Left hindlimb (tissue), 1 donor: ENCODE results near the gene SYNPO.
A peak's percentile ranks its signal among the peaks of the same experiment; 100 is the strongest.

Experiments
- DNase-seq: peaks from one replicate; pipeline ENCODE4 v3.0.0-alpha.2; 2018

SYNPO gene

DNA sequence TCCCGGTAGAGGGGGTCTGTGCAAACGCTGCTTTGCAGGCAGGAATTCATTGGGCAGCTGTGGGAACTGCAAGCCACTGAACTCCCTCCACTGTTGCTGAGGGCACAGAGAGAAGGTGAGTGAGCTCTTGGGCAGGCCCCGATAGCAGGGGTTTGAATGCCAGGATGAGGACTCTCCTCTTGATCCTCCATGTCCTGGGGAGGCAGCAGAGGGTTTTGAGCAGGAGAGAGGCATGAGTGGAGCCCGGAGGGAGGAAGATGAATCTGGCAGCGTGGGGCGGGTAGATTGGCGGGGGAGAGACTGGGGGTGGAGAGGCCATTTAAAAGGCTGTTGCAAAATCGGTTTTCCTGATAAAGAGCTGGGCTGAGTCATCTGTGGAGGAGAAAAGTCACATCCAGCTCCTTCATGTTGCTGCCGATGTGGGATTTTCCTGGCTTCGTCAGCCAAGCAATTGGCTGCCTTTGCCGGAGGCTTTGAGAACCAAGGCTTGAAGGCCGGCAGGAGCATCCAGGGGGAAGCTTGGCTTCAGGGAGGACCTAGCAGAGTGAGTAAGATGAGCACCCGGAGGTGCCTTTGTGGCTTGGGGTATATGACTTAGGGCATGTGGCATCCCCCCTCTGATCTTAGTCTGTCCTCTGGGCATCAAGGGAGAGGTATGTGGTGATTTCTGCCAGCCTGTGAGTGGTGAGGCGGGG, at the start of gene SYNPO:
SYNPO (plus strand) TSS at position 350 of the 695 bp plus-strand sequence. CDS start 7,616 bp downstream, outside the sequence.
- peak; percentile 74 for DNase-seq

GRCh38 chr5:150590979-150591695, 49.3 kb upstream of the SYNPO start:
- DNase-seq: peak; percentile 87

DNA sequence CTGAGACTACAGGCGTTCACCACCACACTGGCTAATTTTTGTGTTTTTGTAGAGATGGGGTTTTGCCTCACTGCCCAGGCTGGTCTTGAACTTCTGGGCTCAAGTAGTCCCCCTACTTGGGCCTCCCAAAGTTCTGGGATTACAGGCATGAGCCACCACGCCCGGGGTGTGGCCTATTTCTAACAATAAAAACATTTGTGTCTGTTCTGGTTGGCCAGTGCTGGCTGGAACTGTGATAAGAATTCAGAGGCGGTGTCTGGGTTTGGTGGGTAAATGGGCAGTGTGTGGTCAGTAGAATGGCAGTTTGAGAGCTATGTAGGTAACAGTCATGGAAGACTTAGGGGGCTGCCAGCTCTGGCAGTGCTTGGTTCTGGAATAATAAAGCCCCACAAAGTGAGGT, 46.9 kb upstream of the SYNPO start:
- no peak for DNase-seq

GRCh38 chr5:150593996-150594395, 46.5 kb upstream of the SYNPO start:
- DNase-seq: no peak

DNA sequence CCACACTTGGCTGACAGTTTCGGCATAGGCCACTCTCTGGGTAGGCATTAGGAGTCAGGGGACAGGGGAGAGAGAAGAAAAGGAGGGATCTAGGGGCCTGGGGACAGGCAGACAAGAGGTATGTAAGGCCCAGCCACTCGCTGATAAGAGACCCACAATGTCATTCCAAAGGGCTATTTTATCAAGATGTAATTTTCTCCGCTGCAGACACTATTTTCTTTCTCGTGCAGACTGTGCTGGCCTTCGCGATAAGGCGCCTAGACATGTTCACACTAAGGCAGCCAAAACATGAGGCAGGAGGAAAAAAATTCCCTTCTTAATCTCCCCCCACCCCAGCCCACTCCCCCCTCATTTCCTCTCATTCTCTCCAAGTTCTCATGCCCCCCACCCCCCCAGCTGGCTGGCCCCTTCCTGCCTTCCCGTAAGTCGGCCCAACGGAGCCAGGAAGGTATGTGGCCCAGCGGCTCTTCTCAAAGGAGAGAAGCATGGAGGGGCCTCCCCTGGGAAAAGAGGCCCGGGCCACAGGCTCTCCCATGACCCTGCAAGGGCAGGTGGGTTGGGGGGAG, 44.9 kb upstream of the SYNPO start:
- no peak for DNase-seq

GRCh38 chr5:150596313-150596712, 44.1 kb upstream of the SYNPO start:
- DNase-seq: no peak

DNA sequence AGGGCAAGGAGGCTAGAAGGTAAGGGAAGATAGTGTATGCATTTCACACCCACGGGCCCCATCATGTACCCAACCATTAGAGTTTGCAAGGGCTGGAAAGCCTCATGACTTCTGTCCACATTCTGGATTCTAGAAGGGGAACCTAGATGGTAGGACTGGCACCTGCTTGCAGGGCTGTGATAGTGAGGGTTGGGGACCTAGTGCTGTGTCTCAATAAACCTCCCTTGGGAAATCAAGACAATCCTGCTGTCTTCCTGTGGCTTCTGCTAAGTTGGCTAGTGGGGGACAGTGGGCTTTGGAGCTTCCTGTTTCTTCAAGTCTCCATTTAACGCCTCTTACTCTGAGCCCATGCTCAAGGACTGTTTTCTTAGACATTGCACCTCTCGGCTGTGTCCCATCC, 43.6 kb upstream of the SYNPO start:
- DNase-seq: no peak

GRCh38 chr5:150598006-150598405, 42.5 kb upstream of the SYNPO start:
- DNase-seq: peak; percentile 59

GRCh38 chr5:150598821-150599273, 41.6 kb upstream of the SYNPO start:
- peak; percentile 29 for DNase-seq

DNA sequence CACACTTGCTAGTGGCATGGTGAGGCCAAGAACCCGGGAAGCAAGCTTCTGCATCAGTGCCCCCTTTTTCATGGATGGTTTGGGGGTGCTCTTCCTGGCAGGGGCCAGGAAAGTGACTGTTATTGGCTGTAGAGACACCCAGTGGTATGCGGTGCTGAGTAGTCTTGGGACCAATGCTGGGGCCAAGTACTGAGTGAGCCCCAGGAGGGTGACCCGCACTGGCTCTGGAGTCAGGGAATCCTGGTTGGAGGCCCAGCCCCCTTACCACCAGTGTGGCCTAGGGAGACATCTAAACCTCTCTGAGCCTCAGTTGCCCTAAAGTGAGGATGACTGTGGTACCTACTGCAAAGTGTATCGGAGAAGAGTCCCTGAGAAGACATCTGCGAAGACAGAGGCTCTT, 41.2 kb upstream of the SYNPO start:
- peak; percentile 21 for DNase-seq

- DNase-seq: peak; percentile 88
Observed at GRCh38 chr5:150599917-150600511, 40.4 kb upstream of the SYNPO start.

DNA sequence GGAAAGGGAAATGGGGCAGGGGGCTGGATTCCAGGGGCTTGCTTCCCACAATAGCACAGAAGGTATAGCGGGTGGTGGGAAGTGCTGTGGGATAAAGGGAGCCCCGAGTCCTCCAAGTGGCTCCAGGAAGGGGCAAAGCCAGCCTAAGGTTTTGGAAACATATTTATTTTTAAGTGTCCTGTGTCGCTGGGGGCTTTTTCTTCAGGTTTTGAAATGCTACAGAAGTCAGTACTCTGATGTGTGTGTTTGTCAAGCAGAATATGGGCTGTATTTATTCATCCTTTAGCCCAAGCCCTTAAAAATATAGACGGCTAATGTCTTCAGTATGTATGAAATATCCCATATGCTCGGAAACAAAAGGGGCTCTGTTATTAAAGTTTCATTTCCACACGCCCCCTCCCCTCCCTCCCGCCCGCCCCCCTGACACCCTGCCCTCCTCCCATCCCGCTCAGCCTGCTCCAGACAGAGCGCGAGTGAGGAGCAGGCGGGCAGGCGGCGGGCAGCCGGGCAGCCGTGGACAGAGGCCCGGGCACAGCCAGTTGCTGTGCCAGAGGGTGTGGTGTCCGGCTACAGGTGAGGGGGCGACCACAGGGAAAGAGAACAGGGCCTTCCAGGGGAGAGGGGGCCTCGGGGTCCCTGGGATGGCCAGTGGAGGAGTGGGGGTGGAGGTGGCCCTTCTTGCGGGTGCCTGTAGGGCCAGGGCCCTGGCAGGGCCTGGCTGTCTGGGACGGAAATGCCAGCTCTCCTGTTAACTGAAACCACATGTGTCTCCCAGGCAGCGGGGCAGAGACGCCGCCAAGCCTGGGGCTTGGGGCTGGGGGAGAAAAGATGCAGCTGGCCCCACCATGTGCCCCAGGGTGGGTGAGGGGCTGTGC, 39.6 kb upstream of the SYNPO start:
- DNase-seq: peak; percentile 79

GRCh38 chr5:150601491-150602345, 38.7 kb upstream of the SYNPO start:
- no peak for DNase-seq

DNA sequence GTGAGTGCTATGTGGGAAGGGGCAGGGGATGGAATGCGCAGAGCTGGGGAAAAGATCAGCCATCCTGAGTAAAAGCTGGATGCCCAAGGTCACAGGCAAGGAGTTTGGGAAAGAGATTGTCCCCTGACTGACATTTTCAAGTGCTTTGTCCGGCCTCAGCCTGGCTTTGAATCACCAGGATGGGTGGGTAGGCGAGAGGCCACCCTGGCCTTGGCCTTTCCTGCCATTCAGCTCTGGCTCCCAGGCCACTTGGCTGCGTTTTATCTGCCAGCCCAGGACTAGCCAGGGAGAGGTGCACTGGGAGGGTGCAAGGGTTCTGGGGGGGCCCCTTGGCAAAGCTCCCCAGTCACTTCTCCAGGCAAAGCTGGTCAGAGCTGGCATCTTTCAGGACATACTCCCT, 37.4 kb upstream of the SYNPO start:
- DNase-seq: peak; percentile 37

DNA sequence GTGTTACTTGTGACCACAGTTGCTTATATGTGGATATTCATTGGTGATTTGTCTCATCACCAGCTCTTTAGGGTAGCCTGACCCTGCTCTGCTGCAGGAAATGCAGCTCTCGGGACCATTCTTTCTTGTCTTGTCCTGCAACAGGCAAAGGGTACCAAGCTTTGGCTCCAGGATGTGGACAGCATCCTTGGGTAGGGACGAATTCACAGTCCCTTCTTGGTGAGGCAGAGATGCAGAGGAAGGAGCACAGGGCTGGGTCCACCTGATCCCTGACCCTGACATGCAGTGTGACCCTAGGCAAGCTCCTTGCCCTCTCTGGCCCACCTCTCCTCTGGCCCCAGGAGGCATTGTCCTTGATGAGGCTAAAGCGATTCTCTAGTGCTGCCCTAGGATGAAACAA, 37.0 kb upstream of the SYNPO start:
- DNase-seq: no peak

DNA sequence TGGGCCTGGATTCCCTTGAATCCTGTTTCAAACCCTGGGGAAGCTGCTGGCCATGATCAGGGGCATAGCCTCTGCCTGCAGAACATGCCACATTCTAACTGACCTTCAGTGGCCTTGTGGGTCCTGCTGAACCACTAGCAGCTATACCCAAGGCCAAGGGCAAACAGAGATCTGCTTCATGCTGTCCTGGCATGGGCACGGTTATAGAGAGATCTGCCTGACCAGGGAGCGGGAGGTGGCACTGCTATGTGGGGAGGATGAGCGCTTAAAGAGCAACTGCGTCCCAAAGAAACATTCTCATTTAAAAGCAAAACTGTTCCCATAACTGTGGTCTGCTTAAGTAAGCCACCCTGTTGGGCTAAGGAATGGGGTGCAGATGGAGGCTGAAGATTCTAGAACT, 36.5 kb upstream of the SYNPO start:
- no peak for DNase-seq

DNA sequence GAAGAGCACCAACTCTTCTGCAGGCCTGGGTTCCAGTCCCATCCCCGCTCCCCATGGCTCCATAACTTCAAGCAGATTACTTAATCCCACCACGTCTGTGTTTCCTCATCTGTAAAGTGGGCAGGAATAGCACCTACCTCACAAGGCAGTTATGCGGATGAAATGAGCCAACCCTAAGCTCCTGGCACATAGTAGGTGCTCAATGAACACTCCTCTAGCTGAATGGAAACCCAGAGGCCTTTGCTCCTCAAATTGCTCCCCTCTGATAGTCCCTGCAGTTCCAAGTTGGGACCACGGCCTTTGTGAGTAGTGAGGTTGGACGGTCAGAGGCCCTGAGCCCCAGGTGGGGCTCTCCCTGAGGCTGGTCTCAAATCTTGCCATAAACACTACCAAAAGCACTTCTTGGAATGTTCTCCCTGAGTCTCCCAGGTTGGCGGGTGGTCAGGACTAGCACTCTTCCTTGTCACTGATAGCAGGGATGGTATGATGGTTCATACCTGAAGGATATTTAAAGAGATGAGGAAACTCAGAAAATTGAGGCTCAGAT, 35.5 kb upstream of the SYNPO start:
- peak; percentile 12 for DNase-seq

GRCh38 chr5:150605546-150605945, 34.9 kb upstream of the SYNPO start:
- DNase-seq: peak; percentile 64

DNA sequence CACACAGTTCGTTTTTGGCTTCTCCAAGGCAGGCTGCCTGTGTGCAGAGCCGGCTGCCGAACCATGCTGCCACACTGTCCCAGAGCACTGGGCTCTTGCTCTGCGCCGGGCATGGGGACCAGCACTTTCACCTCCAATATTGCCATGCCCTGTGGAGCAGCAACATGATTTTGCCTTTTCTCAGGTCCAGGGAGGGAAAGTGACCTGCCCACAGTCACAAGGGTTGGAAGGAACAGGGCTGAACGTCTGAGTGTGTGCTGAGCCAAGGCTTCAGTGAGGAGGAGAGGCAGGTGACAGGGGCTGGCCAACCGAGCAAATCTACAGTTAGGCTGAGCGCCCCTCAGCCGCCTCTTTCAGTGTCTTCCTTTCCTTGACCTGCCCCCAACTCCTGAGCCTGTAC, 34.0 kb upstream of the SYNPO start:
- DNase-seq: peak; percentile 28

DNA sequence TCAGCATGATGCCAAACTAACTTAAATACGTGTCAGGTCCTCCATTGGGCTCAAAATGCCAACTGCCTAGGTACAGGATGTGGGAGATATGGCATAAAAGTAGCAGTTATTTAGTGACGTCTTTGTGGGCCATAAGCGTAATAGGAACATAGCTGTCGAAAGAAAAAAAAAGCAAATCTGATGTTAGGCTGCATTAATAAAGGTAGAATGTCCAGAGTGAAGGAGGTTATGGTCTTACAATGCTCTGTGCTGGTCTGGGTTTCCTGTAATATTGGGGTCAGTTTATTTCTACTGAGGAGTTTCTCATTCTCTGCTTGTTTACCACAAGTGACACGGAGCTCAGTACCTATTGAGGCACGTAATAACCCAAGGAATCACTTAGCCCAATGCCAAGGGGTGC, 33.4 kb upstream of the SYNPO start:
- DNase-seq: no peak

DNA sequence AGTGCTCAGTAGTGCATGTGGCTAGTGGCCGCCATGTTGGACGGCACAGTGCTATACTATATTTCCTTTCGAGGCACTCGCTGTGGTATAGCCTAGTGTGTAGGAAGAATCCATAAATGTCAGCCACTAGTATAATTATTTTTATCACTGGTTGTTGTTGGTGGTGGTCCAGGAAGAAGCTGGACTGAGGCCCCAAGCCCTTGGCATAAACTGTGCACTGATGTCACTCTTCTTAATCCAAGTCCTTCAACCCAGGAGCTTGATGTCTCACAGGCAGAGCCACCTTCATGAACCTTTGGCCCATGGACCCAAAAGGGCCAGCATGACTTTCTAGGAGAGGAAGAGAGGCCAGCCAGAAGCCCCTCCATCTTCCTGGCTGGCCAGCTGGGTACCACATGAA, 32.5 kb upstream of the SYNPO start:
- DNase-seq: peak; percentile 58
